ENCODE measurements around the gene CACNA1F.

DNA sequence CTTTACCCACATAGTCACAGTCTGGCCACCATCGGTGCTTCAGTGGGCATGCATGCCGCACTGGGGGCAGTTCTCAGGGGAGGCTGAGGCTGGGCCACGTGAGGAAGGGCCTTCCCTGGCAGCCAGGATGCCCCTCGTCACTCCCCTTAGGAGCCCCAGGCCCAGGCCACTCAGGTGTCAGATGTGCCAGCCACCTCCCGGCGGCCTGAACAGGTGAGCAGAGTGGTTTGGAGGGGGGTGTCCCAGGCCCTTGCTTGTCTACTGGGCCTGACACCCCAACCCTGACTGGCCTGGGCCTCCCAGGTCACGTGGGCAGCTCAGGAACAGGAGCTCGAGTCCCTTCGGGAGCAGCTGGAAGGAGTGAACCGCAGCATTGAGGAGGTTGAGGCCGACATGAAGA lies 14.2 kb upstream of the CACNA1F start:
- TF ChIP-seq, protein P1, sequence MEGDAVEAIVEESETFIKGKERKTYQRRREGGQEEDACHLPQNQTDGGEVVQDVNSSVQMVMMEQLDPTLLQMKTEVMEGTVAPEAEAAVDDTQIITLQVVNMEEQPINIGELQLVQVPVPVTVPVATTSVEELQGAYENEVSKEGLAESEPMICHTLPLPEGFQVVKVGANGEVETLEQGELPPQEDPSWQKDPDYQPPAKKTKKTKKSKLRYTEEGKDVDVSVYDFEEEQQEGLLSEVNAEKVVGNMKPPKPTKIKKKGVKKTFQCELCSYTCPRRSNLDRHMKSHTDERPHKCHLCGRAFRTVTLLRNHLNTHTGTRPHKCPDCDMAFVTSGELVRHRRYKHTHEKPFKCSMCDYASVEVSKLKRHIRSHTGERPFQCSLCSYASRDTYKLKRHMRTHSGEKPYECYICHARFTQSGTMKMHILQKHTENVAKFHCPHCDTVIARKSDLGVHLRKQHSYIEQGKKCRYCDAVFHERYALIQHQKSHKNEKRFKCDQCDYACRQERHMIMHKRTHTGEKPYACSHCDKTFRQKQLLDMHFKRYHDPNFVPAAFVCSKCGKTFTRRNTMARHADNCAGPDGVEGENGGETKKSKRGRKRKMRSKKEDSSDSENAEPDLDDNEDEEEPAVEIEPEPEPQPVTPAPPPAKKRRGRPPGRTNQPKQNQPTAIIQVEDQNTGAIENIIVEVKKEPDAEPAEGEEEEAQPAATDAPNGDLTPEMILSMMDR (conservative IDR thresholded peaks at IDR 0.05; ENCODE audit: low read depth, low read length): no peak
- TF ChIP-seq EZH2 (IDR thresholded peaks at IDR 0.05; ENCODE audit: borderline replicate concordance, low read depth, low read length, poor library complexity, severe bottlenecking): no peak

Measured in A673 (cell line).